ENCODE results near the gene AGFG2. TPM values are rescaled to one million over a fixed set of nuclear protein-coding genes. Genes with fewer than 3 reads are reported as not detected.

The AGFG2 gene
- total and polyA plus RNA-seq, 2 of the 13 experiments (the other 11 are each of a cell fraction or from before 2014, with no cell fraction given): 125 to 132 TPM

GRCh38 chr7:100544386-100544785, 5.4 kb downstream of the AGFG2 start (continued):
- TF ChIP-seq NFAT5 (CRISPR knock-in tag; IDR thresholded peaks at IDR 0.05) (no peak), ZNF710 (CRISPR knock-in tag; IDR thresholded peaks at IDR 0.05; ENCODE audit: borderline replicate concordance) (peak; percentile 98), REXO4 (CRISPR knock-in tag; IDR thresholded peaks at IDR 0.05; ENCODE audit: borderline replicate concordance) (no peak), FOXP1 (IDR thresholded peaks at IDR 0.05) (no peak), FOXP1 (CRISPR knock-in tag; IDR thresholded peaks at IDR 0.05) (peak; percentile 53; the same call in 1 of the 2 replicates), TRAFD1 (CRISPR knock-in tag; IDR thresholded peaks at IDR 0.05; ENCODE audit: borderline replicate concordance) (no peak), ZNF670 (CRISPR knock-in tag; IDR thresholded peaks at IDR 0.05; ENCODE audit: borderline replicate concordance) (no peak), RFXANK (CRISPR knock-in tag; IDR thresholded peaks at IDR 0.05) (no peak), FOXM1 (CRISPR knock-in tag; IDR thresholded peaks at IDR 0.05) (no peak), MTERF4 (CRISPR knock-in tag; IDR thresholded peaks at IDR 0.05) (no peak), RBAK (CRISPR knock-in tag; IDR thresholded peaks at IDR 0.05) (no peak), NR2F1 (CRISPR knock-in tag; IDR thresholded peaks at IDR 0.05) (peak in 1 of 2 experiments; percentile 85; a peak in 2 of 4 replicates), RELA (CRISPR knock-in tag; IDR thresholded peaks at IDR 0.05) (no peak), PPARG (CRISPR knock-in tag; conservative IDR thresholded peaks at IDR 0.05) (no peak), LCORL (IDR thresholded peaks at IDR 0.05) (no peak), LCORL (CRISPR knock-in tag; IDR thresholded peaks at IDR 0.05) (peak; percentile 76), PRMT3 (CRISPR knock-in tag; IDR thresholded peaks at IDR 0.05; ENCODE audit: borderline replicate concordance, low read depth) (no peak)
- TF ChIP-seq, protein P1, sequence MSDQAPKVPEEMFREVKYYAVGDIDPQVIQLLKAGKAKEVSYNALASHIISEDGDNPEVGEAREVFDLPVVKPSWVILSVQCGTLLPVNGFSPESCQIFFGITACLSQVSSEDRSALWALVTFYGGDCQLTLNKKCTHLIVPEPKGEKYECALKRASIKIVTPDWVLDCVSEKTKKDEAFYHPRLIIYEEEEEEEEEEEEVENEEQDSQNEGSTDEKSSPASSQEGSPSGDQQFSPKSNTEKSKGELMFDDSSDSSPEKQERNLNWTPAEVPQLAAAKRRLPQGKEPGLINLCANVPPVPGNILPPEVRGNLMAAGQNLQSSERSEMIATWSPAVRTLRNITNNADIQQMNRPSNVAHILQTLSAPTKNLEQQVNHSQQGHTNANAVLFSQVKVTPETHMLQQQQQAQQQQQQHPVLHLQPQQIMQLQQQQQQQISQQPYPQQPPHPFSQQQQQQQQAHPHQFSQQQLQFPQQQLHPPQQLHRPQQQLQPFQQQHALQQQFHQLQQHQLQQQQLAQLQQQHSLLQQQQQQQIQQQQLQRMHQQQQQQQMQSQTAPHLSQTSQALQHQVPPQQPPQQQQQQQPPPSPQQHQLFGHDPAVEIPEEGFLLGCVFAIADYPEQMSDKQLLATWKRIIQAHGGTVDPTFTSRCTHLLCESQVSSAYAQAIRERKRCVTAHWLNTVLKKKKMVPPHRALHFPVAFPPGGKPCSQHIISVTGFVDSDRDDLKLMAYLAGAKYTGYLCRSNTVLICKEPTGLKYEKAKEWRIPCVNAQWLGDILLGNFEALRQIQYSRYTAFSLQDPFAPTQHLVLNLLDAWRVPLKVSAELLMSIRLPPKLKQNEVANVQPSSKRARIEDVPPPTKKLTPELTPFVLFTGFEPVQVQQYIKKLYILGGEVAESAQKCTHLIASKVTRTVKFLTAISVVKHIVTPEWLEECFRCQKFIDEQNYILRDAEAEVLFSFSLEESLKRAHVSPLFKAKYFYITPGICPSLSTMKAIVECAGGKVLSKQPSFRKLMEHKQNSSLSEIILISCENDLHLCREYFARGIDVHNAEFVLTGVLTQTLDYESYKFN (CRISPR knock-in tag; conservative IDR thresholded peaks at IDR 0.05): peak; percentile 86
